Right atrium auricular region (tissue), 2 donors: Measurements from ENCODE around the gene QRICH2. TPM values are rescaled to one million over a fixed set of nuclear protein-coding genes. Genes with fewer than 3 reads are reported as not detected.

ENCODE experiments used
- DNase-seq: peaks from one replicate; pipeline ENCODE4 v3.0.0-alpha.2; 2019; ENCODE audit warnings: low spot score
- H3K27ac ChIP-seq, 2 donors: fragments of 200-600 bp; sonication (generic); 1 replicate in 1 of 2; 2 replicates in 1 of 2; pipeline ENCODE4 v1.5.1; 2016 to 2019
- H3K27me3 ChIP-seq, 2 donors: fragments of 200-600 bp; sonication (generic); one replicate each; pipeline versions ENCODE4 v1.5.1 to v1.6.0; 2017 to 2019
- H3K36me3 ChIP-seq: fragments of 200-600 bp; sonication (generic); one replicate; pipeline ENCODE4 v1.5.1; 2016
- H3K4me1 ChIP-seq, 2 donors: fragments of 200-600 bp; sonication (generic); one replicate each; pipeline versions ENCODE4 v1.5.1 to v1.6.0; 2017 to 2019
- H3K4me3 ChIP-seq, 2 donors: fragments of 200-600 bp; sonication (generic); 1 replicate in 1 of 2; 2 replicates in 1 of 2; pipeline ENCODE4 v1.5.1; 2017 to 2019; ENCODE audit warnings: mild to moderate bottlenecking in 1 of 2, moderate library complexity in 1 of 2
- H3K9me3 ChIP-seq, 2 donors: fragments of 200-600 bp; sonication (generic); one replicate each; pipeline ENCODE4 v1.5.1; 2019
- total RNA-seq, 2 donors: library from RNA; depleted of rRNA; stranded (reverse); fragments of >200 nt; gene quantifications; one replicate each; pipeline ENCODE4 v1.1.0, GENCODE V29; 2016
- TF ChIP-seq, protein P1 (sequence below), 2 donors: fragments of 200-600 bp; sonication (generic); IDR thresholded peaks; one replicate each; pipeline ENCODE4 v1.5.1; 2019; ENCODE audit warnings: antibody characterized with exemption in 2 of 2

Gene QRICH2
- total RNA-seq, 2 donors from 2014 or later = 1.1 to 1.2 TPM

DNA sequence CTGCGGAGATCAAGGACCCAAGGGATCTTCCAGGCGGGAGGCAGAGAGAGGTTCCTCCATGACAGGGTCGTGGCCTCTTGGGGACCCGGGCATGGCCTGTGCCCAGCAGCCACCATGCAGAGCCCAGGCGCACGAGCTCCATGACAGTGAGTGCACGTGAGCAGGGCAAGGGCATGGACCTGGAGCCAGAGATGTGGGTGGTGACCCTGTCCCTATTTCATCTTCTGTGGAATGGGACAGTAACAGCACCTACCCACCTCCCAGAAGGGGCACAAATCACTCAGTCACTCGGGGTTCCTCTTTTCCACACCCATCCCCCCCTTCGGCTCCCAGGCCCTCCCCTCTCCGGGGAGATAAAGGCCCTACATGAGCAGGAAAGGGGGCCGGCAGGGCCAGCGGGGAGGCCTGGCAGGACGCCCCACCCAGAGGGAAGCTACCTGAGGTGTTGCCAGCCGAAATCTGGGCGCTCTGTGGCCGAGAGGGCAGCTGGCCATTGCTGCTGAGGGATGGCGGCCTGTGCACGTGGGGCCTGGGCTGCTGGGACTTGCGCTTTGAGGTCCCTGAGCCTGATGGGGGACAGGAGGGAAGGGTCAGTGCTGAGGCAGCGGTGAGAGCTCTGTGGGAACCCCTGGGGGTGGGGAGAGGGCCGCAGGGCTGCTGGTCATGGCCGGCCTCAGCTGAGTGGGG lies 32.6 kb downstream of the QRICH2 start:
- no peaks in the 10 kb centered on the region for H3K27me3 ChIP-seq
- H3K9me3 ChIP-seq = no peaks in the 10 kb centered on the region
- DNase-seq = no peak
- peaks cover 0 to 44% of the 10 kb centered on the region in 2 donors for H3K4me1 ChIP-seq
- H3K27ac ChIP-seq = no peak overlapping the region
- TF ChIP-seq, protein P1, sequence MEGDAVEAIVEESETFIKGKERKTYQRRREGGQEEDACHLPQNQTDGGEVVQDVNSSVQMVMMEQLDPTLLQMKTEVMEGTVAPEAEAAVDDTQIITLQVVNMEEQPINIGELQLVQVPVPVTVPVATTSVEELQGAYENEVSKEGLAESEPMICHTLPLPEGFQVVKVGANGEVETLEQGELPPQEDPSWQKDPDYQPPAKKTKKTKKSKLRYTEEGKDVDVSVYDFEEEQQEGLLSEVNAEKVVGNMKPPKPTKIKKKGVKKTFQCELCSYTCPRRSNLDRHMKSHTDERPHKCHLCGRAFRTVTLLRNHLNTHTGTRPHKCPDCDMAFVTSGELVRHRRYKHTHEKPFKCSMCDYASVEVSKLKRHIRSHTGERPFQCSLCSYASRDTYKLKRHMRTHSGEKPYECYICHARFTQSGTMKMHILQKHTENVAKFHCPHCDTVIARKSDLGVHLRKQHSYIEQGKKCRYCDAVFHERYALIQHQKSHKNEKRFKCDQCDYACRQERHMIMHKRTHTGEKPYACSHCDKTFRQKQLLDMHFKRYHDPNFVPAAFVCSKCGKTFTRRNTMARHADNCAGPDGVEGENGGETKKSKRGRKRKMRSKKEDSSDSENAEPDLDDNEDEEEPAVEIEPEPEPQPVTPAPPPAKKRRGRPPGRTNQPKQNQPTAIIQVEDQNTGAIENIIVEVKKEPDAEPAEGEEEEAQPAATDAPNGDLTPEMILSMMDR (IDR thresholded peaks at IDR 0.05) = no peak
- H3K36me3 ChIP-seq = peaks cover 2% of the 10 kb centered on the region
- no peak overlapping the region for H3K4me3 ChIP-seq

DNA sequence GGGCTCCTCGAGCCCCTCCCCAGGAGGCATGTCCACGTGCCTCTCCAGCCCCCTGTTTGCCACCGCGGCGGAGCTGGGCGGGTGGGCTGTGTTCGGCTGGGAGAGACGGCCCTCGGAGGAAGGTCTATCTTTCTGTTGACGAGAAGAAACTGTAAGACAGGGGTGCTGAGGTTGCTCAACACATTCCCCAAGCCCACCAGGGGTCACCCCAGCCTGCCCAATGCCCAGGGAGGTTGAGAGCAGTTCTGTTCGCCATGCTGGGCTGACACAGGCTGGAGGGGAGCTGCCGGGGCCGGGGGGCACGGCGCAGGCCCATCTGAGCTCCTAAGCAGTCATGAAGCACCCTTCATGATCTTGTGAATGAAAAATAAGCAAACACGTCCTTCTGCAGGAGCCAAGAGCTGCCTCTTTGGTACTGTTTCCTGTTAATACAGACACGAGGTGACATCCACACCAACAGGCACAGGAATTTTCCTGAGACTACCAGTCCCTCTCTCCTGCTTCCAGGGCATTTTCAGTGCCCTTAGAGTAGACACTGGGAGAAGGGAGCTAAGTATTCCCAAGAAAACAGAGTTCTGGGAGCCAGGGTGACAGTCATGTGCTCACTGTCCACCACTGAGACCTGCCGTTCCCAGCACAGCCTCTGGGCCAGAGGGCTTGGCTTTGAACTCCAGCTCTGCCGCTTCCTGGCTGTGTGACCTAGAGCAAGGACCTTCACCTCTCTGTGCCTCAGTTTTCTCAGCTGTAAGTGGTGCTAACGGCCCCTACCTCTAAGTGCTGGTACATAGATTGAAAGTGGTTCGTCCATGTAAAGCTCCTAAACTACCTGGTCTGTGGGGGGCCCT lies 33.7 kb downstream of the QRICH2 start:
- Histone ChIP-seq H3K4me1 (peaks cover 0 to 53% of the 10 kb centered on the region in 2 donors), H3K27me3 (no peaks in the 10 kb centered on the region), H3K36me3 (peaks cover 8% of the 10 kb centered on the region), H3K27ac (no peak overlapping the region), H3K4me3 (no peak overlapping the region), H3K9me3 (no peaks in the 10 kb centered on the region)
- DNase-seq = no peak
- TF ChIP-seq, protein P1 (IDR thresholded peaks at IDR 0.05) = no peak

DNA sequence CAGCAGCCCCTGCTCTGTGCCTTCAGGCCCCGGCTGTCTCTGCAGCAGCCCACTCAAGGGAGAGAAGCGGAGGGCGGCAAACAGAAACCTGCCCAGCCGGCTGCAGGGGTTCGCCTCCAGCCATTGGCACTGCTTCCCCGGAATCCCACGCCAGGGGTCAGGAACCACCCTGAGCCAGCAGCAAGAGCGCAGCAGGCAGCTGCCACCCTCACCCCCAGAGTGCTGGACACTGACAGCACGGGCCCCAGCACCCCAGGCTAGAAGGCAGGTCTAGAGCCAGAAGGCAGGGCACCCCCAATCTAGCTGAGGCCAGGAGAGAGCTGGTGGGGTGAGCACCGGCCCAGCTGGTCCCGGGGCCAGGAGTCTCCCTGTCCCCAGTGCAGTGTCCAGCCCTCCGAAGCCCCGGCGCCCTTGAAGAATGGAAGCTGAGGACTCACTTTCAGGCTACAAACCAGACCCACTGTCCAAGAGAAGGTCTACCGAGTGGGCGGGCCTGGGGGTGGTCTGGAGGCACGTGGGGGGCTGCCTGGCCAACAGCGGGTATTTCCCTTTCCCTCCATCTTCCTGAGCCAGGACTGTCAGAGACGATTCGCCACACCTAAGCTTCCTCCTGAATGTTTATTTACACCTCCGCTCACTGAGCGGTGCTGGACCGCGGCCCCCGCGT lies 34.5 kb downstream of the QRICH2 start:
- H3K9me3 ChIP-seq = no peaks in the 10 kb centered on the region
- no peak overlapping the region for H3K27ac ChIP-seq
- TF ChIP-seq, protein P1 (IDR thresholded peaks at IDR 0.05) = no peak
- no peak overlapping the region for H3K4me3 ChIP-seq
- H3K27me3 ChIP-seq = no peaks in the 10 kb centered on the region
- peaks cover 8% of the 10 kb centered on the region for H3K36me3 ChIP-seq
- no peak for DNase-seq
- H3K4me1 ChIP-seq = peaks cover 0 to 57% of the 10 kb centered on the region in 2 donors

GRCh38 chr17:76272541-76273444 lies 35.3 kb downstream of the QRICH2 start:
- H3K9me3 ChIP-seq = no peaks in the 10 kb centered on the region
- peaks cover 0 to 65% of the 10 kb centered on the region in 2 donors for H3K4me1 ChIP-seq
- DNase-seq = no peak
- H3K27me3 ChIP-seq = no peaks in the 10 kb centered on the region
- TF ChIP-seq, protein P1 (IDR thresholded peaks at IDR 0.05) = no peak
- H3K36me3 ChIP-seq = peaks cover 8% of the 10 kb centered on the region
- H3K27ac ChIP-seq = peak overlapping the region; percentile 58 to 65
- peak overlapping the region in 1 of 2 donors; percentile 35 for H3K4me3 ChIP-seq
